GM21381 (cell line): ENCODE data around the gene ATXN7L2.
"Not testable (repeated sequence)": the region's sequence is repeated elsewhere in the genome, so short reads cannot be mapped to it uniquely, and the experiment has no call there.

Source experiments
- ATAC-seq: cut with Tn5 transposase; IDR thresholded peaks from one replicate; pipeline ENCODE4 v1.9.1; 2021; ENCODE audit warnings: mild to moderate bottlenecking, moderate library complexity; ENCODE audit not compliant: unreplicated experiment

ATXN7L2 gene

DNA sequence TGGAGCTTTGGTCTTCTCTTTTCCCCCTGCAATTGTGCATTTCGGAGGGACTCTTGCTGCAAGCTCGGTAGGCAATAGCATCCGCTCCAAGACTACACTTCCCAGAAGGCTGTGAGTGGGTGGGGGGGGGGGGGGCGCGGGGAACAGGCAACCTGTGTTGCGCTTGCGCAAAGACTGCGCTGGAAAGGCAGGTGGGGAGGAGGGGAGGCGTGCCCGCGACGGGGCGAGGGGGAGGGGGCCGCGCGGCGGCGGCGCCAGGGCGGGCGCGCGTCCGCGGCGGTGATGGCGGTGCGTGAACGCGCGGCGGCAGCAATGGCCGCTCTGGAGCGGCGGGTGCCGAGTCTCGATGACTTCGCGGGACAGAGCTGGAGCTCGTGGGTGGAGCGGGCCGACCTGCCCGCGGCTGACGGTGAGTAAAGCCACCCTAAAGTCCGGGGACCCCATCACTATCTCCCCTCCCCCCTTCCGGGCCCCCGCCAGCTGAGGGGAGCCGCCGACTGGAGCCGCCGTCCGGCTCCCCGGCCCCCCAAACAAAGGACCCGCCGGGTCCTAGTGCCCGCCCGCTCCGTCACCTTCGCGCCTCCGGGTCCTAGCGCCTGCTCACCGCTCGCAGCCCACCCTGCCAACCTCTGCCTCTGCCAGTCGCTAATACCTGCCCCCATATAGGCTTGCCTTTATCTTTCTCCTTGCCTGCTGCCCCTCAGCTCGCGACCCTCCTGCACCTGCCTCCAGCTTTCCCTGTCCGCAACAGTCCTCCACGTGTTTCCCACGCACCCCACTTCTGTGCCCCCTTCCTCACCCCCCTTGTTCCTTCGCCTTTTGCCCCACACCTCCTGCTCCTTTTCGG lies at the start of gene ATXN7L2:
TSS of gene ATXN7L2 (plus strand) at position 234 of the 847 bp plus-strand sequence. CDS start at position 283, 49 bp downstream.
- ATAC-seq: peak; percentile 78

- ATAC-seq: no peak
These were observed 49.2 kb upstream of the ATXN7L2 start for GRCh38 chr1:109434484-109434883.

GRCh38 chr1:109438798-109439297 lies 44.9 kb upstream of the ATXN7L2 start:
- no peak for ATAC-seq

- no peak for ATAC-seq
These were observed 42.6 kb upstream of the ATXN7L2 start for GRCh38 chr1:109441069-109441468.

DNA sequence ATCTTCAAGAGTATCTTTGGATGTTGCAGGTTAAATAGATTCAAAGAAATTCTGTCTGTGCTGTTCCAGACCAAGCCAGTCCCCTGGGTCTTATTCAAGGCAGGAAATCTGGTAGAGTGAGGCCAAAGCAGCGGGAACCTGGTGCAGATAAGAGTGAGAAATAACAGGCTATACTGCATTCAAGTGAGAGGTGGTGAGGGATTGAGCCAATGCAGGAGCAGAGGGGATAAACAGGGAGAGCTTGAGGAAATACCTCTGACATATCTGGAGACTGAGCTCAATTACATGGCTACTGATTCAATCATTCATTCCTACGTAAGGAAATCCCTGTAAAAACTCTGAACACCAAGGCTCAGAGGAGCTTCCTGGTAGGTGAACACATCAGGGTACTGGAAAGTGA lies 40.2 kb upstream of the ATXN7L2 start:
- no peak for ATAC-seq

DNA sequence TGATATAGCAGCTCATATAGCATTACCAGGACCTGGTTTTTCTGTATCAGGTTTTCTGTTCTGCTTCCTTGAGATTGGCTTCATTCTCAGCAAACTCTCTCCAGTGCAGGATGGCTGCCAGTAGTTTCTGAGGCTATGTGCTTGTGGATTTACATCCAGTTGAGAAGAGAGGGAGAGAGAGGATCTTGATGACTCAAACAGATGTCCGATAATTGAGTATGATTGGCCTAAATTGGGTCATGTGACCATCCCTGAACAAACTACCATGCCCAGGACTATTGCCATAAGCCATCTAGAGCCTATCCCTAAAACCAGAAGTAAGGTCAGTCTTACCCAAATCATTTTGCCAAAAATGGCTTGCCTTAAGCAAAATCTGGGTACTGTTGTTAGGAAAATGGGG lies 39.4 kb upstream of the ATXN7L2 start:
- ATAC-seq: no peak

DNA sequence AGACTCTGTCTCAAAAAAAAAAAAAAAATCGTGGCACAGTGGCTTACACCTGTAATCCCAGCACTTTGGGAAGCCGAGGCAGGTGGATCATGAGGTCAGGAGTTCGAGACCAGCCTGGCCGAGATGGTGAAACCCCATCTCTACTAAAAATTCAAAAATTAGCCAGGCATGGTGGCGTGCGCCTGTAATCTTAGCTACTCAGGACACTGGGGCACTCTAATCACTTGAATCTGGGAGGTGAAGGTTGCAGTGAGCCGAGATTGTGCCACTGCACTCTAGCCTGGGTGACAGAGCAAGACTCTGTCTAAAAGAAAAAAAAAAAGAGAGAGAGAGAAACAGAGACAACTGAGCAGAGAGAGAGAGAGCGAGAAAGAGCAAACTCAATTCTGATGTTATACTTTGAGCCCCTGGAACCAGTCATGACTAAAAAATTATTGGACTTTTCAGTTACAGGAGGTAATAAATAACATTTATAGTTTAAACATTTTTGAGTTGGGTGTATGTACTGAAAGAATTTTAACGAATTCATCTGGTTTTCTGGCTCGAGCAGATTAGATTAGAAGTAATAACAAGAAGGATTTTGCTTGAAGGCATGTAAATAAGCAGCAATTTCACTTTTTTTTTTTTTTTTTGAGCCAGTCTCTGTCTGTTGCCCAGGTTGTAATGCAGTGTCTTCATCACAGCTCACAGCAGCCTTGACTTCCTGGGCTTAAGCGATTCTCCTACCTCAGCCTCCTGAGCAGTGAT lies 37.6 kb upstream of the ATXN7L2 start:
- ATAC-seq: not testable (repeated sequence)

DNA sequence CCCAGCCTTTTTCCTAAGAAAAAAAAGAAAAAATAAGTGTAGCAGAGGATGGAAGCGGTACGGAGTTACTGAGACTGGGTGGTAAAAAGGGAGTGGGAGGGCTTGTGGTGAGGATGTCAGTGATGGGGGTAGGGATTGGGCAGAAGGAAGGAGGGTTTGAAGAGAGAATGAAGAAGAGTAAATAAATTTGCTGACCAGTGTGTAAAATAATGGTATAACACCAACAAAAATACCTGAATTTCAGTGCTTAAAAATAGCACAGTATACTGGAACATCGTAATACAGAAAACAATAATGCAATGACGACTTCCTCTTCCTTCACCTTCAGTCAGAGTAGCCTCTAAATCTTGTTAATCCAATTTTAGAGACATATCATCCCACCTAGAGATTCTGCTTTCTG lies 36.2 kb upstream of the ATXN7L2 start:
- ATAC-seq: no peak

- ATAC-seq: no peak
These were observed 29.1 kb upstream of the ATXN7L2 start for GRCh38 chr1:109454497-109455133.

GRCh38 chr1:109457819-109458218 lies 25.9 kb upstream of the ATXN7L2 start:
- no peak for ATAC-seq

DNA sequence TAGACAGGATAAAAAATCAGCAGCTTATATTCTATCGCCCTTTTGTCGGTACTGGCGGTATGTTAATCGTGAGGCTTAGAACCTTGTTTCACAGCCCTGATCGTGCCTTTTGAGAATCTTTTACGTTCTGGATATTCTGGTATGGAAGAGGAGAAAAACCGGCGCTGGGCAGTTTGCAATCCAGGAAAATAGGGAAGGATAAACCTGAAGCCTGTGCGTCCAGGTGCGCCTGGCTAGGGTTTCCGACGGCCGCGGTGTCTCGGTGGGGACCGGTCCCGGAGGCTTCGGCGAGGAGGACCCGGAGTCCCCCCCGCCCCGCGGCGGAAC lies 17.6 kb upstream of the ATXN7L2 start:
- no peak for ATAC-seq

GRCh38 chr1:109466452-109467300 lies 17.0 kb upstream of the ATXN7L2 start, which contains the start of gene SYPL2:
SYPL2 (plus strand) TSS chr1:109466546; CDS start chr1:109466844, 298 bp downstream.
- no peak for ATAC-seq

- no peak for ATAC-seq
These were observed 16.4 kb upstream of the ATXN7L2 start for GRCh38 chr1:109467301-109467777.

- no peak for ATAC-seq
These were observed 15.6 kb upstream of the ATXN7L2 start for GRCh38 chr1:109468061-109468460.

GRCh38 chr1:109468903-109469302 lies 14.8 kb upstream of the ATXN7L2 start:
- no peak for ATAC-seq

GRCh38 chr1:109470245-109470644 lies 13.5 kb upstream of the ATXN7L2 start:
- ATAC-seq: no peak

DNA sequence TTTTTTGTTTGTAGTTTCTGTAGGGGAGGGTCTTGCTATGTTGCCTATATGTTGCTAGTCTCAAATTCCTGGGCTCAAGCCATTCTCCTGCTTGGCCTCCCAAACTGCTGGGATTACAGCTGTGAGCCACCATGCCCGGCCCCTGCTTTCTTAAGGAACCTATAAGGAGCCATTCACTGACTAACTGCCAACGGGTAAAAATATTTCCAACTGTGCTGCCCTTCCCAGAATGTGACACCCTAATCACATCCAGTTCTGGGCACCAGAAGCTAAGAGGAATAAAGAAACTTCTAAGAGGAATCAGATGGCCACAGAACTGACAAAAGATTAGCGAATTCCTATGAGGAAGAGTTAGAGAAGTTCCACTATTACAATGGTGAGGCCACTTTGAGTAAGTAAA lies 10.9 kb upstream of the ATXN7L2 start:
- ATAC-seq: no peak

GRCh38 chr1:109473284-109474057 lies 10.2 kb upstream of the ATXN7L2 start:
- ATAC-seq: not testable (repeated sequence)

DNA sequence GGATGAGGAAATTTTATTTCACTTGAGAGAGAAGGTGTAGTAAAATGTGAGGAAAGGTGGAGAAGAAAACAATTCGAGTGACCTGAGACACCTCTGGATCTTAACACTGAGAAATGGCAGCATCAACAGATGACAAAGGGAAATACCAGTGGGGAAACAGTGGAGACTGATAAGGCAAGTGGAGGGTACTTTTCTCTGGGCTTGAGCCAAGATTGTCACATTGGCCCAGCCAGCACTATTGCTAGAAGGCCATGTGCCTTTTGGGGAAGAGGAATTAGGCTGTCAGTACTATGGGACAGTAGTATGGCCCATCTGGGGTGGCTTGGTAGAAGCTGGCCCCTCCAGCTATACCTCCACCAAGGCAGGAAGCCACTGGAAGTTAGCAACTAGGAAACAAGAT lies 9.0 kb upstream of the ATXN7L2 start:
- no peak for ATAC-seq

- ATAC-seq: no peak
These were observed 8.4 kb upstream of the ATXN7L2 start for GRCh38 chr1:109475261-109475660.
